C4-2B (cell line): ENCODE data around the gene GEN1.

ENCODE experiments used
- H3K27ac ChIP-seq: fragments of 450-650 bp; 2 replicates; pipeline ENCODE4 v1.5.1; 2017
- ZFX ChIP-seq: fragments of 450-650 bp; IDR thresholded peaks from 2 replicates; pipeline ENCODE4 v1.6.1; 2017
- TF ChIP-seq, protein P1 (sequence below): fragments of 450-650 bp; conservative IDR thresholded peaks from 2 replicates; pipeline ENCODE4 v1.5.1; 2017; ENCODE audit warnings: mild to moderate bottlenecking

Gene GEN1

GRCh38 chr2:17827785-17828184, 73.8 kb downstream of the GEN1 start:
- no peak for TF ChIP-seq ZFX
- TF ChIP-seq, protein P1, sequence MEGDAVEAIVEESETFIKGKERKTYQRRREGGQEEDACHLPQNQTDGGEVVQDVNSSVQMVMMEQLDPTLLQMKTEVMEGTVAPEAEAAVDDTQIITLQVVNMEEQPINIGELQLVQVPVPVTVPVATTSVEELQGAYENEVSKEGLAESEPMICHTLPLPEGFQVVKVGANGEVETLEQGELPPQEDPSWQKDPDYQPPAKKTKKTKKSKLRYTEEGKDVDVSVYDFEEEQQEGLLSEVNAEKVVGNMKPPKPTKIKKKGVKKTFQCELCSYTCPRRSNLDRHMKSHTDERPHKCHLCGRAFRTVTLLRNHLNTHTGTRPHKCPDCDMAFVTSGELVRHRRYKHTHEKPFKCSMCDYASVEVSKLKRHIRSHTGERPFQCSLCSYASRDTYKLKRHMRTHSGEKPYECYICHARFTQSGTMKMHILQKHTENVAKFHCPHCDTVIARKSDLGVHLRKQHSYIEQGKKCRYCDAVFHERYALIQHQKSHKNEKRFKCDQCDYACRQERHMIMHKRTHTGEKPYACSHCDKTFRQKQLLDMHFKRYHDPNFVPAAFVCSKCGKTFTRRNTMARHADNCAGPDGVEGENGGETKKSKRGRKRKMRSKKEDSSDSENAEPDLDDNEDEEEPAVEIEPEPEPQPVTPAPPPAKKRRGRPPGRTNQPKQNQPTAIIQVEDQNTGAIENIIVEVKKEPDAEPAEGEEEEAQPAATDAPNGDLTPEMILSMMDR: no peak
- H3K27ac ChIP-seq: no peak overlapping the region

- TF ChIP-seq, protein P1: peak; percentile 95
- TF ChIP-seq ZFX: no peak
- no peak overlapping the region for H3K27ac ChIP-seq
These were observed 76.4 kb downstream of the GEN1 start for GRCh38 chr2:17830053-17831034.

DNA sequence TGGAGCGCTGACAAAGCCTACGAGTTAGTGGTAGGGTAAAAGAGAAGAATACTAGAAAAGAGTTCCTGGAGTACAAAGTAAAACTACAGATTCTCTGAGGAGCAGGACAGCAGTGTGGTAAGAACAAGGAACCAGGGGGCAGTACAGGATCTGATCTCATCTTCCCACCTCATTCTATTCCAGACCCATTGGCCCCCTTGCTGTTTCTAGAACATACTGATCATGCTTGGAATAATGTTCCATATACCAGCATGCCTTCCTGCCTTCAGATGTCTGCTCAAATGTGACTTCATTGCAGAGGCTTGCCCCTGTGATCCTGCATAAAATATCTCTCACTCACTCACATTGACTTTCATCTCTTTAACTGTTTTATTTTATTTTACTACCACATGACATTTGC, 81.6 kb downstream of the GEN1 start:
- H3K27ac ChIP-seq: no peak overlapping the region
- TF ChIP-seq, protein P1: no peak
- TF ChIP-seq ZFX: no peak
